IPS-18a (cell line): ENCODE results near the gene SLC35F1.

Experiments
- H3K27ac ChIP-seq: one replicate; pipeline ENCODE4 v1.5.1; 2013; ENCODE audit warnings: low read length
- H3K27me3 ChIP-seq: one replicate; pipeline ENCODE4 v1.6.1; 2013; ENCODE audit warnings: mild to moderate bottlenecking, low read length; ENCODE audit not compliant: control insufficient read depth, insufficient read depth
- H3K36me3 ChIP-seq: one replicate; pipeline ENCODE4 v1.6.1; 2013; ENCODE audit warnings: low read depth, low read length; ENCODE audit not compliant: control insufficient read depth
- H3K4me1 ChIP-seq: one replicate; pipeline ENCODE4 v1.6.1; 2013; ENCODE audit warnings: low read depth, low read length; ENCODE audit not compliant: control insufficient read depth
- H3K4me3 ChIP-seq: one replicate; pipeline ENCODE4 v1.5.1; 2013; ENCODE audit warnings: low read length
- H3K9ac ChIP-seq: one replicate; pipeline ENCODE4 v1.6.1; 2013; ENCODE audit warnings: mild to moderate bottlenecking, low read length, moderate library complexity
- H3K9me3 ChIP-seq: one replicate; pipeline ENCODE4 v1.6.1; 2013; ENCODE audit warnings: low read depth, low read length; ENCODE audit not compliant: control insufficient read depth

The SLC35F1 gene

GRCh38 chr6:118092086-118092485 lies 185.0 kb downstream of the SLC35F1 start:
- H3K27ac ChIP-seq = no peak overlapping the region
- H3K27me3 ChIP-seq = no peaks in the 10 kb centered on the region
- H3K4me3 ChIP-seq = no peak overlapping the region
- peaks cover 13% of the 10 kb centered on the region for H3K9me3 ChIP-seq
- no peaks in the 10 kb centered on the region for H3K4me1 ChIP-seq
- H3K36me3 ChIP-seq = no peaks in the 10 kb centered on the region
- H3K9ac ChIP-seq = no peak overlapping the region

GRCh38 chr6:118097576-118097975 lies 190.5 kb downstream of the SLC35F1 start:
- peaks cover 18% of the 10 kb centered on the region for H3K9me3 ChIP-seq
- H3K9ac ChIP-seq = no peak overlapping the region
- H3K27me3 ChIP-seq = no peaks in the 10 kb centered on the region
- no peak overlapping the region for H3K27ac ChIP-seq
- peaks cover 6% of the 10 kb centered on the region for H3K4me1 ChIP-seq
- H3K4me3 ChIP-seq = no peak overlapping the region
- H3K36me3 ChIP-seq = no peaks in the 10 kb centered on the region

- H3K9me3 ChIP-seq = peaks cover 18% of the 10 kb centered on the region
- H3K27ac ChIP-seq = no peak overlapping the region
- H3K27me3 ChIP-seq = no peaks in the 10 kb centered on the region
- H3K36me3 ChIP-seq = no peaks in the 10 kb centered on the region
- peaks cover 6% of the 10 kb centered on the region for H3K4me1 ChIP-seq
- H3K9ac ChIP-seq = no peak overlapping the region
- no peak overlapping the region for H3K4me3 ChIP-seq
Observed at GRCh38 chr6:118100717-118101116, 193.7 kb downstream of the SLC35F1 start.

- H3K9me3 ChIP-seq = peaks cover 18% of the 10 kb centered on the region
- H3K27ac ChIP-seq = no peak overlapping the region
- no peaks in the 10 kb centered on the region for H3K36me3 ChIP-seq
- peaks cover 6% of the 10 kb centered on the region for H3K4me1 ChIP-seq
- no peaks in the 10 kb centered on the region for H3K27me3 ChIP-seq
- H3K9ac ChIP-seq = no peak overlapping the region
- H3K4me3 ChIP-seq = no peak overlapping the region
Observed at GRCh38 chr6:118101220-118101619, 194.2 kb downstream of the SLC35F1 start.

GRCh38 chr6:118101831-118102345 lies 194.8 kb downstream of the SLC35F1 start:
- no peak overlapping the region for H3K27ac ChIP-seq
- peaks cover 18% of the 10 kb centered on the region for H3K9me3 ChIP-seq
- no peaks in the 10 kb centered on the region for H3K36me3 ChIP-seq
- no peak overlapping the region for H3K9ac ChIP-seq
- peaks cover 6% of the 10 kb centered on the region for H3K4me1 ChIP-seq
- no peak overlapping the region for H3K4me3 ChIP-seq
- no peaks in the 10 kb centered on the region for H3K27me3 ChIP-seq

GRCh38 chr6:118102401-118102800 lies 195.3 kb downstream of the SLC35F1 start:
- Histone ChIP-seq H3K9me3 (peaks cover 18% of the 10 kb centered on the region), H3K36me3 (no peaks in the 10 kb centered on the region), H3K27ac (no peak overlapping the region), H3K27me3 (no peaks in the 10 kb centered on the region), H3K4me3 (no peak overlapping the region), H3K9ac (no peak overlapping the region), H3K4me1 (peaks cover 6% of the 10 kb centered on the region)

GRCh38 chr6:118103381-118104146 lies 196.5 kb downstream of the SLC35F1 start:
- no peak overlapping the region for H3K4me3 ChIP-seq
- peaks cover 6% of the 10 kb centered on the region for H3K4me1 ChIP-seq
- no peak overlapping the region for H3K9ac ChIP-seq
- H3K9me3 ChIP-seq = peaks cover 18% of the 10 kb centered on the region
- H3K27me3 ChIP-seq = no peaks in the 10 kb centered on the region
- H3K27ac ChIP-seq = no peak overlapping the region
- H3K36me3 ChIP-seq = no peaks in the 10 kb centered on the region

GRCh38 chr6:118122161-118122725 lies 215.2 kb downstream of the SLC35F1 start:
- Histone ChIP-seq H3K27ac (no peak overlapping the region), H3K36me3 (no peaks in the 10 kb centered on the region), H3K27me3 (no peaks in the 10 kb centered on the region), H3K9me3 (no peaks in the 10 kb centered on the region), H3K9ac (no peak overlapping the region), H3K4me3 (no peak overlapping the region), H3K4me1 (peaks cover 7% of the 10 kb centered on the region)

- Histone ChIP-seq H3K9me3 (no peaks in the 10 kb centered on the region), H3K9ac (no peak overlapping the region), H3K36me3 (no peaks in the 10 kb centered on the region), H3K4me1 (peaks cover 7% of the 10 kb centered on the region), H3K27ac (no peak overlapping the region), H3K27me3 (no peaks in the 10 kb centered on the region), H3K4me3 (no peak overlapping the region)
Observed at GRCh38 chr6:118122801-118123200, 215.7 kb downstream of the SLC35F1 start.

GRCh38 chr6:118123503-118124037 lies 216.5 kb downstream of the SLC35F1 start:
- Histone ChIP-seq H3K27ac (no peak overlapping the region), H3K36me3 (no peaks in the 10 kb centered on the region), H3K4me3 (no peak overlapping the region), H3K9ac (no peak overlapping the region), H3K27me3 (no peaks in the 10 kb centered on the region), H3K4me1 (peaks cover 7% of the 10 kb centered on the region), H3K9me3 (no peaks in the 10 kb centered on the region)

GRCh38 chr6:118124851-118125250 lies 217.8 kb downstream of the SLC35F1 start:
- H3K9me3 ChIP-seq = no peaks in the 10 kb centered on the region
- H3K27ac ChIP-seq = no peak overlapping the region
- no peak overlapping the region for H3K4me3 ChIP-seq
- no peaks in the 10 kb centered on the region for H3K27me3 ChIP-seq
- no peaks in the 10 kb centered on the region for H3K36me3 ChIP-seq
- no peak overlapping the region for H3K9ac ChIP-seq
- H3K4me1 ChIP-seq = peaks cover 7% of the 10 kb centered on the region
